Right lobe of liver (tissue), 6 donors: ENCODE results near the gene PRKN. TPM values are rescaled to one million over a fixed set of nuclear protein-coding genes. Genes with fewer than 3 reads are reported as not detected.

Experiments
- ATAC-seq, 4 donors: fragments of 200-7000 bp; cut with Tn5 transposase; one replicate each; pipeline ENCODE4 v1.9.1; 2020; ENCODE audit warnings: mild to moderate bottlenecking in 4 of 4, moderate library complexity in 4 of 4
- DNase-seq, 3 donors: peaks; one replicate each; pipeline ENCODE4 v3.0.0-alpha.2; 2020
- H3K27ac ChIP-seq, 3 donors: fragments of 200-600 bp; one replicate each; pipeline ENCODE4 v1.8.0; 2022
- H3K27me3 ChIP-seq, 2 donors: fragments of 200-600 bp; one replicate each; pipeline ENCODE4 v1.8.0; 2022
- H3K36me3 ChIP-seq, 4 donors: fragments of 200-600 bp; sonication (generic) in 1 of 4; one replicate each; pipeline versions ENCODE4 v1.5.1 to v1.8.0; 2017 to 2022; ENCODE audit warnings: control low read depth in 1 of 4
- H3K4me1 ChIP-seq, 4 donors: fragments of 200-600 bp; sonication (generic) in 1 of 4; one replicate each; pipeline versions ENCODE4 v1.5.1 to v1.8.0; 2017 to 2022; ENCODE audit warnings: control low read depth in 1 of 4
- H3K4me3 ChIP-seq, 3 donors: fragments of 200-600 bp; one replicate each; pipeline ENCODE4 v1.8.0; 2022
- H3K9me3 ChIP-seq, 4 donors: fragments of 200-600 bp; sonication (generic) in 1 of 4; one replicate each; pipeline versions ENCODE4 v1.5.1 to v1.8.0; 2017 to 2022; ENCODE audit warnings: control low read depth in 1 of 4
- POLR2A ChIP-seq: fragments of 450-650 bp; IDR thresholded peaks from one replicate; pipeline ENCODE4 v1.6.1; 2017; ENCODE audit warnings: antibody characterized with exemption, mild to moderate bottlenecking
- WGBS: methylation state at CpG from one replicate; pipeline ENCODE4 v1.1.6; 2018; ENCODE audit warnings: low coverage, low lambda C conversion rate; ENCODE audit not compliant: insufficient coverage; ENCODE audit errors: missing lambda C conversion rate; 5-methylcytosine and 5-hydroxymethylcytosine counted together
- intact Hi-C, 2 donors: fragments of 100-400 bp; cut with DNase I; formaldehyde crosslinking; loops; one replicate each; pipeline versions ENCODE4 v1.11.2 to v1.14.1; 2022
- total RNA-seq, 6 experiments: library from RNA; depleted of rRNA in 2 of 6; stranded (reverse); fragments of >200 nt in 2 of 6; fragmentation: NEBNext Ultra II Directional in 3 of 6; extraction: Animal tissue kit (Norgen Biotek cat#: 25700) in 3 of 6; gene quantifications; one replicate each; pipeline versions ENCODE4 v1.1.0 to v1.2.4, GENCODE V29; 2016 to 2023
- TF ChIP-seq, protein P1 (sequence below), 4 donors: fragments of 200-600 bp in 3 of 4; fragments of 450-650 bp in 1 of 4; IDR thresholded peaks; one replicate each; pipeline versions ENCODE4 v1.5.1 to v1.8.0; 2016 to 2022; ENCODE audit warnings: antibody characterized with exemption in 4 of 4, mild to moderate bottlenecking in 2 of 4
- donor health status: DM: no; HTN: yes; CAD: no.
- donor health status: DM: no; HTN: no; CAD: no.
- donor health status: DM: no; HTN: no; CAD: no.
- donor health status: DM: no; HTN: yes; CAD: no.
- donor health status: DM: no; HTN: yes; CAD: no.

Gene PRKN
- total RNA-seq, 6 experiments from 2014 or later: 1.1 to 3.7 (median 2.2) TPM

DNA sequence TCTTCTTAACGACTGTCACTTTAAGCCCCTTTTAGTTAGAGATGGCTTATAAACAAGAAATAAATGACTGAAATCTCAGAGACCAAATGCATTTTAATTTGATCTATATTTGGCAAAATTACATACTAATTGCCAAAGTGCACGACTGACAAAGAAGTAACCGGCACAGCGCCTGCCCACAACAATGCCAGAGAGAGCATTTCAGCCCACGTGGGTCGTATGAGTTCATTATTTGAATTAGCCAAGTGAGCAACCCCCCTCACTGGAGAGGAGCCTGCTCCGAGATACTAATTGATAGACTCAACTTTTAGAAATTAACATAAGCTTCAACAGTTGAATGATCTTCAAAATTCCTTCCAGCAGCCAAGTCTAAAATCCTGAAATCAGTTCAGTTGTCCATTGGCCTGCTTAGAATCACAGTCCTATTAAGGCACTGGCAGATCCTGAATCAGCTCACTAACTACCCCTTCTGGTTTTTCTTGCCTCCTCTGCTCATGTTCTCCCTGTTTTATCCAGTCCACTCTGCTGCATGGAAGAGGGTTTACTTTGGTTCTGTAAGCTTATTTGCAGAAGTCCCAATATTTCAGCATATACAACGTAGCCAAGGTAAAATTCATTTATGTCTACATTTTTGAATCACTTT, 934.6 kb downstream of the PRKN start:
- H3K27ac ChIP-seq: no peak overlapping the region
- no peak overlapping the region for H3K4me3 ChIP-seq
- H3K27me3 ChIP-seq: no peaks in the 10 kb centered on the region
- ATAC-seq: no peak
- no peaks in the 10 kb centered on the region for H3K9me3 ChIP-seq
- intact Hi-C loops: no loop called here
- no peaks in the 10 kb centered on the region for H3K4me1 ChIP-seq
- whole genome bisulfite sequencing: 65% methylated on average over 8 of the region's 8 CpGs
- TF ChIP-seq POLR2A: no peak
- DNase-seq: no peak
- no peaks in the 10 kb centered on the region for H3K36me3 ChIP-seq

DNA sequence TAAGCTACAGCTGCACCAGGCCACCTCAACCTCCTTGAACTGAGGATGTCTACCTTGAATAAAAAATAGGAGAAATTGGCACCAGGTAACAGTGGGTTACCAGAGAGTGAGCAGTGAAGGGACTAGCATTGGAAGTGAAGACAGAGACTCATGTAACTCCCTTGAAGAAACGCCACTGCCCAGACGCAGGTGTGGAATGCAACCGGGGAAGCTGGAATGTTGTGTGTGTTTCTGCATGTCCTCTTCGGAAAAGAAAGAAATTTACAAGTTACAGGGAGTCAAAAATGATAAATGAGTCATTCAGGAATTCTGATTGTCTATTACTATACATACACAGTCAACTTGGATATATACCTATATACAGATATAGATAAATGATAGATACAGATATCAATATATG, 939.0 kb downstream of the PRKN start:
- H3K9me3 ChIP-seq: no peaks in the 10 kb centered on the region
- DNase-seq: no peak
- no peaks in the 10 kb centered on the region for H3K4me1 ChIP-seq
- no peak overlapping the region for H3K4me3 ChIP-seq
- no peak for ATAC-seq
- intact Hi-C loops: no loop called here
- TF ChIP-seq, protein P1, sequence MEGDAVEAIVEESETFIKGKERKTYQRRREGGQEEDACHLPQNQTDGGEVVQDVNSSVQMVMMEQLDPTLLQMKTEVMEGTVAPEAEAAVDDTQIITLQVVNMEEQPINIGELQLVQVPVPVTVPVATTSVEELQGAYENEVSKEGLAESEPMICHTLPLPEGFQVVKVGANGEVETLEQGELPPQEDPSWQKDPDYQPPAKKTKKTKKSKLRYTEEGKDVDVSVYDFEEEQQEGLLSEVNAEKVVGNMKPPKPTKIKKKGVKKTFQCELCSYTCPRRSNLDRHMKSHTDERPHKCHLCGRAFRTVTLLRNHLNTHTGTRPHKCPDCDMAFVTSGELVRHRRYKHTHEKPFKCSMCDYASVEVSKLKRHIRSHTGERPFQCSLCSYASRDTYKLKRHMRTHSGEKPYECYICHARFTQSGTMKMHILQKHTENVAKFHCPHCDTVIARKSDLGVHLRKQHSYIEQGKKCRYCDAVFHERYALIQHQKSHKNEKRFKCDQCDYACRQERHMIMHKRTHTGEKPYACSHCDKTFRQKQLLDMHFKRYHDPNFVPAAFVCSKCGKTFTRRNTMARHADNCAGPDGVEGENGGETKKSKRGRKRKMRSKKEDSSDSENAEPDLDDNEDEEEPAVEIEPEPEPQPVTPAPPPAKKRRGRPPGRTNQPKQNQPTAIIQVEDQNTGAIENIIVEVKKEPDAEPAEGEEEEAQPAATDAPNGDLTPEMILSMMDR (IDR thresholded peaks at IDR 0.05): no peak
- TF ChIP-seq POLR2A: no peak
- WGBS: 89% methylated on average over 4 of the region's 4 CpGs
- no peaks in the 10 kb centered on the region for H3K27me3 ChIP-seq
- H3K27ac ChIP-seq: no peak overlapping the region
- no peaks in the 10 kb centered on the region for H3K36me3 ChIP-seq

DNA sequence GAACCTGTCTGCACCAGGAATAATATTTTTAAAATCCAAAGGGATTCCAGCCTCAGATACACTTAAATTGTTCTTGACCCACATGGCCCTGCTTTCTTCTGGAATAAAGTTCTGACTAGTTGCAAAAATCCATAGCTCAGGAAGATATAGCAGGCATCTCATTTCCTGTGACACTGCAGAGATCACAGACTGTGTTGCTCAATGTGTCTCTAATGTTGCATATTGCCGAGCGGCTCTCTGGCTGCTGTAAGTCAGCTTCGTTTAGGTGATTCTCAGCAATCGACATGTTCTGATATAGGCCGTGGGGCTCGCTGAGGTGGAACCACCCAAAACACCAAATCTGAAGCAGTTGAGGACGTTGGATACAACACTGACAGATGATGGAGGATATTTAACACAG, 955.4 kb downstream of the PRKN start:
- TF ChIP-seq POLR2A: no peak
- TF ChIP-seq, protein P1 (IDR thresholded peaks at IDR 0.05): no peak
- Histone ChIP-seq H3K27ac (no peak overlapping the region), H3K36me3 (no peaks in the 10 kb centered on the region), H3K27me3 (no peaks in the 10 kb centered on the region), H3K4me3 (no peak overlapping the region), H3K9me3 (no peaks in the 10 kb centered on the region), H3K4me1 (no peaks in the 10 kb centered on the region)
- intact Hi-C loops: no loop called here
- no peak for ATAC-seq
- 59% methylated on average over 2 of the region's 7 CpGs for WGBS
- DNase-seq: no peak

DNA sequence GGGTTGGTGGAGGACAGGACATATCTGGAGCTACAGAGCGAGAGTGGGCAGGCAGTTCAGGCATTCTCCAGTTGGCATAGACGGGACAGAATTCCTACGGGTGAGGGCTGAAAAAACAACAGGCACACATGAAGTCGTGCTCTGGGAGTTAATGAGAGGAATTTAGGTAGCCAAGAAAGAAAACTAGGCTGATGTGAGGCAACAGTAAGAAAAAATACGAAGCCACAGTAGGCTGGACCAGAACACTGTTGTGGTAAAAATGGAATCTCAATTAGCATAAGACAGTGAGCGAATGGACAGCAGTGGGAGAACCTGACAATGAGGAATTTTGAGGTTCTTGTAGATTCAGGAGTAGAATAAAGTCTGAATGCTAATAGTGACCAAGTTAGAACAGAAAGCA, 965.6 kb downstream of the PRKN start:
- intact Hi-C loops: no loop called here
- Histone ChIP-seq H3K27me3 (no peaks in the 10 kb centered on the region), H3K4me3 (no peak overlapping the region), H3K9me3 (no peaks in the 10 kb centered on the region), H3K4me1 (no peaks in the 10 kb centered on the region), H3K27ac (no peak overlapping the region), H3K36me3 (no peaks in the 10 kb centered on the region)
- no peak for ATAC-seq
- DNase-seq: no peak
- WGBS: 79% methylated on average over 6 of the region's 6 CpGs
- TF ChIP-seq POLR2A: no peak
- TF ChIP-seq, protein P1 (IDR thresholded peaks at IDR 0.05): no peak

DNA sequence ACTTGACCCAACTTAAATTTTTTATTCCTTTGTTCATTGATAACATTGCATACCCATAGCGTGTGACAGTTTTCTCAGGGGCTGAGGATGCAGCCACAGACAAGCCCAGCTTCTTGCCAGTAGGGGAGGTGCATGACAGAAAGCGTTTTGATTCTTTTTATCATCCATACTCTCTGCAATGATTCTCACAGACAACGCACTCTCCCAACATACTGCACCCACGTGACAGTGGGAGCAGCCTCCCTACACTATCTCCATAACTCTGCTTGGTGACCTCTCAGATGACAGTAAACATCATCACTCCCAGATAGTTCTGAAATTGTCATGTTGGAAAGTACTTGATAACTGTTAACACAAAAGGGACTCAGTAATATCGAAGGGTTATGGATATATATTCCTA, 972.5 kb downstream of the PRKN start:
- intact Hi-C loops: no loop called here
- no peak overlapping the region for H3K4me3 ChIP-seq
- no peak overlapping the region for H3K27ac ChIP-seq
- no peaks in the 10 kb centered on the region for H3K36me3 ChIP-seq
- no peak for DNase-seq
- no peak for ATAC-seq
- no peaks in the 10 kb centered on the region for H3K9me3 ChIP-seq
- WGBS: 61% methylated on average over 5 of the region's 5 CpGs
- TF ChIP-seq, protein P1 (IDR thresholded peaks at IDR 0.05): no peak
- no peak for TF ChIP-seq POLR2A
- H3K4me1 ChIP-seq: no peaks in the 10 kb centered on the region
- H3K27me3 ChIP-seq: no peaks in the 10 kb centered on the region
